ENCODE data around the gene LMF1. TPM values are rescaled to one million over a fixed set of nuclear protein-coding genes. Genes with fewer than 3 reads are reported as not detected.

LMF1 gene
- total and polyA plus RNA-seq, 2 of the 13 experiments (the other 11 are each of a cell fraction or from before 2014, with no cell fraction given) = 6.8 to 8.5 TPM

DNA sequence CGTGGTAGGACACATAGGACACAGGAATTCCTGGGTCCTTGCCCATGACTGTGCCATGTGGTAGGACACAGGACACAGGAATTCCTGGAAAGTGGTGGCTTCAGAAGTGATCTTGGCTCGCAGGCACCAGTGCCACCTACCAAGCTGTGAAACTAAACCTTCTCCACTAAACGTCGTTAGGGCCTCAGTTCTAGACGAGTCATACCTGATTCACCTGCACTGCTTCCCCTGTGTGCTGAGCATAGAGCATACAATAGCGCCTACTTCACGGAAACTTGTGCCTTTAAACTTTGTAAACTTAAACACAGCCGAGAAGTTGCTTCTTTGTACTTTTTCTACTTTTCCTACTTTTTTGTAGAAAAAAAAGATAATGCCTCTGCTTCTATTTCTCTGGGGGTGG, 15.6 kb upstream of the LMF1 start:
- no peak for FAIRE-seq
- in situ Hi-C loops (cut with HindIII; ENCODE audit: extremely low pct_ligation_motif_present, low pct_unique_long_range_greater_than_20kb) = no loop called here
- BruUV-seq (replicated peaks) = no TSS peak

More for the DNA sequence above, 15.6 kb upstream of the LMF1 start:
- no peak for DNase-seq (ENCODE audit: low spot score)
- Histone ChIP-seq H3K4me1 (ENCODE audit: insufficient read depth, low read length) (no peaks in the 10 kb centered on the region), H3K4me2 (ENCODE audit: low read depth, low read length) (no peak overlapping the region), H3K36me3 (replicated peaks in 1 of 2; ENCODE audit: control insufficient read depth in 1 of 2, insufficient read depth in 2 of 2, low read length in 2 of 2) (no peaks in the 10 kb centered on the region), H3K9me3 (ENCODE audit: low read length) (no peaks in the 10 kb centered on the region), H2AFZ (ENCODE audit: low read length) (no peak overlapping the region), H3K79me2 (ENCODE audit: insufficient read depth, low read length) (no peaks in the 10 kb centered on the region), H3K9ac (ENCODE audit: insufficient read depth, low read depth, low read length) (no peak overlapping the region), H3K27me3 (ENCODE audit: control insufficient read depth in 1 of 2, insufficient read depth in 2 of 2, low read length in 2 of 2) (peaks cover 18 to 93% of the 10 kb centered on the region in 2 experiments), H4K20me1 (ENCODE audit: insufficient read depth, low read length) (no peaks in the 10 kb centered on the region), H3K4me3 (replicated peaks in 1 of 3; ENCODE audit: insufficient read depth in 1 of 3, low read depth in 2 of 3, low read length in 3 of 3) (no peak overlapping the region), H3K27ac (ENCODE audit: extremely low read length, insufficient read depth, low read length) (no peak overlapping the region)
- ChIA-PET POLR2A (interaction anchor here (1.2 kb wide), 1 partner anchor 14 kb away, joined by 4 read pairs; no protein-coding TSS in a partner anchor), CTCF (ENCODE audit: low intra/inter-chr PET ratio, low total read pairs) (no interaction called here)
- WGBS (ENCODE audit: low lambda C conversion rate) = 14% methylated on average over 4 of the region's 8 CpGs
- intact Hi-C loops (cut with micrococcal nuclease; ENCODE audit: unreplicated experiment) = no loop called here
- no peak for ATAC-seq
- no peak for TF ChIP-seq ZNF230 (CRISPR knock-in tag; IDR thresholded peaks at IDR 0.05)
- TF ChIP-seq GFI1 (CRISPR knock-in tag; IDR thresholded peaks at IDR 0.05; ENCODE audit: borderline replicate concordance) = no peak
- no peak for TF ChIP-seq CAMTA2 (CRISPR knock-in tag; IDR thresholded peaks at IDR 0.05; ENCODE audit: borderline replicate concordance)
- TF ChIP-seq ZNF589 (CRISPR knock-in tag; conservative IDR thresholded peaks at IDR 0.05) = no peak
- TF ChIP-seq ZBTB42 (CRISPR knock-in tag; IDR thresholded peaks at IDR 0.05) = no peak
- no peak for TF ChIP-seq SPEN (CRISPR knock-in tag; IDR thresholded peaks at IDR 0.05; ENCODE audit: low read depth)
- no peak for TF ChIP-seq ZNF605 (CRISPR knock-in tag; IDR thresholded peaks at IDR 0.05)
- no peak for TF ChIP-seq NCOR1 (IDR thresholded peaks at IDR 0.05; ENCODE audit: borderline replicate concordance, low read length)
- no peak for TF ChIP-seq FIP1L1 (IDR thresholded peaks at IDR 0.05; ENCODE audit: borderline replicate concordance, insufficient read depth, low read depth, low read length)
- TF ChIP-seq, protein P1, sequence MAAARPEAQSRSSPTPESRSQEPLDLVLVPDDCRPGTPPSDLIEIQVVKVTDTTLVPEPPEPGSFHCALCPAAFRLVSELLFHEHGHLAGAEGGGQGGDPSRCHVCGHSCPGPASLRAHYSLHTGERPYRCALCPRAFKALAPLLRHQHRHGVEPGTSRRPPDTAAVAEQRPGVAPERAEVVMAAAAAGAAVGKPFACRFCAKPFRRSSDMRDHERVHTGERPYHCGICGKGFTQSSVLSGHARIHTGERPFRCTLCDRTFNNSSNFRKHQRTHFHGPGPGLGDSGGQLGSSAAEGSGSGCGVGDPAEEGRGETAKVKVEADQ (CRISPR knock-in tag; IDR thresholded peaks at IDR 0.05; ENCODE audit: borderline replicate concordance) = no peak
- TF ChIP-seq, protein P2, sequence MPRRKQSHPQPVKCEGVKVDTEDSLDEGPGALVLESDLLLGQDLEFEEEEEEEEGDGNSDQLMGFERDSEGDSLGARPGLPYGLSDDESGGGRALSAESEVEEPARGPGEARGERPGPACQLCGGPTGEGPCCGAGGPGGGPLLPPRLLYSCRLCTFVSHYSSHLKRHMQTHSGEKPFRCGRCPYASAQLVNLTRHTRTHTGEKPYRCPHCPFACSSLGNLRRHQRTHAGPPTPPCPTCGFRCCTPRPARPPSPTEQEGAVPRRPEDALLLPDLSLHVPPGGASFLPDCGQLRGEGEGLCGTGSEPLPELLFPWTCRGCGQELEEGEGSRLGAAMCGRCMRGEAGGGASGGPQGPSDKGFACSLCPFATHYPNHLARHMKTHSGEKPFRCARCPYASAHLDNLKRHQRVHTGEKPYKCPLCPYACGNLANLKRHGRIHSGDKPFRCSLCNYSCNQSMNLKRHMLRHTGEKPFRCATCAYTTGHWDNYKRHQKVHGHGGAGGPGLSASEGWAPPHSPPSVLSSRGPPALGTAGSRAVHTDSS (CRISPR knock-in tag; conservative IDR thresholded peaks at IDR 0.05) = no peak
- TF ChIP-seq NFE2L2 (IDR thresholded peaks at IDR 0.05; ENCODE audit: low read length) = no peak

Data from HepG2 (cell line).